Neural progenitor cell (in vitro differentiated cells): ENCODE results near the gene CREG2.

Experiments
- EZH2 ChIP-seq: fragments of 200-600 bp; sonication (generic); IDR thresholded peaks from 2 replicates; pipeline ENCODE4 v1.6.1; 2017; ENCODE audit warnings: antibody characterized with exemption, mild to moderate bottlenecking, moderate library complexity
- EZH2phosphoT487 ChIP-seq: fragments of 200-600 bp; sonication (generic); IDR thresholded peaks from 2 replicates; pipeline ENCODE4 v1.6.1; 2017; ENCODE audit warnings: antibody characterized with exemption
- TF ChIP-seq, protein P1 (sequence below): fragments of 200-600 bp; sonication (generic); IDR thresholded peaks from 2 replicates; pipeline ENCODE4 v1.5.1; 2017; ENCODE audit warnings: antibody characterized with exemption, mild to moderate bottlenecking

DNA sequence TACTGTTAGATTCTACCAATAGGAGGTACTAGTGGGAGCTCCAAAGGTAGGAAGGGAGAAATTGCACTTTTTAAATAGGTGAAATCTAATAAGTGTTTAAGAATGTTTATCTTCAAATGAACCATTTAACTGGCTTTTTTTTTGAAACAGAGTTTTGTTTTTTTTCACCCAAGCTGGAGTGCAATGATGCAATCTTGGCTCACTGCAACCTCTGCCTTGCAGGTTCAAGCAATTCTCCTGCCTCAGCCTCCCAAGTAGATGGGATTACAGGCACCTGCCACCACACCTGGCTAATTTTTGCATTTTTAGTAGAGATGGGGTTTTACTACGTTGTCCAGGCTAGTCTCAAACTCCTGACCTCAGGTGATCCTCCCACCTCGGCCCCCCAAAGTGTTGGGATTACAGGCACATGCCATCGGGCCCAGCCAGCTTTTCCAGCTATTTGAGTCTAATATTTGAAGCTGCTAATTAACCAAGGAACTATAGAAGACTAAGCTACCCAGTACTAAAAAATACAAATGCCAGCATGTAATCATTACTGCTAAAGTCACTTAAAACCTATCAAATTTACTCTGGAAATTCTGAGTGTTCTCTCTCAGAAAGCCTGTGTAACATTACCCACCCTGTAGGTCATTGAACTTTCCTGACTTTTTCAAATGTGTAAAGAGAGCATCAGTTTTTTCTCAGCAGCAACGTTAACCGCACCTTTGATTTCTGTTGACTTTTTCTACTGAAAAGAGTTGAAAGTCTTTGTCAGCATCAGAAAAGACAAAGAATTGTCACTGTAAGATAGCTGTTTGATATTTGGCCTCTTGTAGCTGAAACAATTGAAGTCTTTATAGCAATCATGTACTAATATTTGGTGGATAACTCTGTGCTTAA, 54.2 kb downstream of the CREG2 start:
- TF ChIP-seq EZH2 (no peak), EZH2phosphoT487 (no peak)
- TF ChIP-seq, protein P1, sequence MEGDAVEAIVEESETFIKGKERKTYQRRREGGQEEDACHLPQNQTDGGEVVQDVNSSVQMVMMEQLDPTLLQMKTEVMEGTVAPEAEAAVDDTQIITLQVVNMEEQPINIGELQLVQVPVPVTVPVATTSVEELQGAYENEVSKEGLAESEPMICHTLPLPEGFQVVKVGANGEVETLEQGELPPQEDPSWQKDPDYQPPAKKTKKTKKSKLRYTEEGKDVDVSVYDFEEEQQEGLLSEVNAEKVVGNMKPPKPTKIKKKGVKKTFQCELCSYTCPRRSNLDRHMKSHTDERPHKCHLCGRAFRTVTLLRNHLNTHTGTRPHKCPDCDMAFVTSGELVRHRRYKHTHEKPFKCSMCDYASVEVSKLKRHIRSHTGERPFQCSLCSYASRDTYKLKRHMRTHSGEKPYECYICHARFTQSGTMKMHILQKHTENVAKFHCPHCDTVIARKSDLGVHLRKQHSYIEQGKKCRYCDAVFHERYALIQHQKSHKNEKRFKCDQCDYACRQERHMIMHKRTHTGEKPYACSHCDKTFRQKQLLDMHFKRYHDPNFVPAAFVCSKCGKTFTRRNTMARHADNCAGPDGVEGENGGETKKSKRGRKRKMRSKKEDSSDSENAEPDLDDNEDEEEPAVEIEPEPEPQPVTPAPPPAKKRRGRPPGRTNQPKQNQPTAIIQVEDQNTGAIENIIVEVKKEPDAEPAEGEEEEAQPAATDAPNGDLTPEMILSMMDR: no peak
